ENCODE data around the gene SPRED2.

- TF ChIP-seq SP1 (IDR thresholded peaks at IDR 0.05; ENCODE audit: low read depth, low read length) (no peak), CTCF (IDR thresholded peaks at IDR 0.05; ENCODE audit: control extremely low read depth in 1 of 3, insufficient read depth in 1 of 3, low read depth in 1 of 3, low read length in 3 of 3) (no peak), EP300 (IDR thresholded peaks at IDR 0.05; ENCODE audit: borderline replicate concordance in 1 of 2, low read depth in 2 of 2, low read length in 2 of 2) (no peak), EZH2 (IDR thresholded peaks at IDR 0.05; ENCODE audit: low read depth, low read length, severe bottlenecking) (no peak), POLR2AphosphoS5 (IDR thresholded peaks at IDR 0.05; ENCODE audit: low read depth, low read length) (no peak), BACH1 (IDR thresholded peaks at IDR 0.05; ENCODE audit: low read length) (no peak), JUN (IDR thresholded peaks at IDR 0.05; ENCODE audit: low read depth, low read length) (no peak), RBBP5 (IDR thresholded peaks at IDR 0.05; ENCODE audit: borderline replicate concordance, low read depth, low read length) (no peak), SIRT6 (IDR thresholded peaks at IDR 0.05; ENCODE audit: low read length) (no peak), ATF3 (IDR thresholded peaks at IDR 0.05; ENCODE audit: insufficient read depth, low read depth, low read length) (no peak)
Observed at GRCh38 chr2:65317841-65318240, 114.6 kb downstream of the SPRED2 start.

Data from H1 (cell line).